ENCODE data around the gene BGN. TPM values are rescaled to one million over a fixed set of nuclear protein-coding genes. Genes with fewer than 3 reads are reported as not detected.

BGN gene
- polyA plus RNA-seq, 1 donor, result 95.3 TPM

GRCh38 chrX:153482376-153483015, 12.3 kb upstream of the BGN start:
- DNase-seq (ENCODE audit: low read depth), result no peak

DNA sequence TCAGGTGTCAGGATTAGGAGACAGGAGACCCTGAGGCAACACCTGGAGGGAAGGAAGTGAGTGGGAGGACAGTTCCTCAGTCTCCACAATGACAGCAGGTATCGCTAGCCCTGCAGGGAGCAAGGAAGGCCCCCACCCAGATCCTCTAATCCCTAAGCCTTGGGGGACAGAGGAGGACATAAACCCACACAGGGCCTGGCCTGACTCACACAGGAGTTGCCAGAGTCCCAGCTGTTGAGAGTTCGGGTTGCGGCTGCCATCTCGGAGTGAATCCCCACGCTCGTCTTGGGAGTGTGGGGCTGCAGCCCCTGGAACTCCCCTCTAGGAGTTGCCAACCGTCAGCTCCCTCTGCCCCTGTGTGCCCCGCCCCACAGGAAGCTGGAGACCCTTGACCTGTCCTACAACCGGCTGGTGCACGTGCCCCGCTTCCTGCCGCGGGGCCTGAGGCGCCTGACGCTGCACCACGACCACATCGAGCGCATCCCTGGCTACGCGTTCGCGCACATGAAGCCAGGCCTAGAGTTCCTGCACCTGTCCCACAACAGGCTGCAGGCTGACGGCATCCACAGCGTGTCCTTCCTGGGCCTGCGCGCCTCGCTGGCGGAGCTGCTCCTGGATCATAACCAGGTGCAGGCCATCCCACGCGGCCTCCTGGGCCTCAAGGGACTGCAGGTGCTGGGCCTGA, 9.2 kb upstream of the BGN start:
- DNase-seq (ENCODE audit: low read depth), result no peak

GRCh38 chrX:153486171-153486570, 8.6 kb upstream of the BGN start:
- DNase-seq (ENCODE audit: low read depth), result no peak

DNA sequence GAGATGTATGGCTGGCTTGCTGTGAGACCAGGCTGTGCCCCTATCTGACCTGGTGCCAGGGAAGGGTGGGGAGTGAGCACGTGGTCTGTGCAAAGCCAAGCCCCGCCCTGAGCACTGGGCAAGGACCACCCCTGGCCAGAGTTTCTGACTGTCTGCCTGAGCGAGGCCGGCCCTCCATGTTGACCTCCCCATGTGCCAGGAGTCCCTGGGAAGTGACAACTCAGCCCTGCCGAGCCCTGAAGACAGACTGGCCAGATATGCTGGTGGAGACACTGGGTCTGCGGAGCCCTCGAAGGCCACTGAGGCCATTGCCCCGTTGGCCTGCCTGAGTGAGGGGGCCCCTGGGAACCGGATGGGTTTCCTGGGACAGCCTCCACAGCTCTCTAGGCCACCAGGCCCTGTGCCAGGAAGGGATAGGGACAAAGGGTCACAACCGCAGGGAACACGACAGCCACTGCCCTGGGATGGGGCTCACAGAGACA, 7.1 kb upstream of the BGN start:
- no peak for DNase-seq (ENCODE audit: low read depth)

DNA sequence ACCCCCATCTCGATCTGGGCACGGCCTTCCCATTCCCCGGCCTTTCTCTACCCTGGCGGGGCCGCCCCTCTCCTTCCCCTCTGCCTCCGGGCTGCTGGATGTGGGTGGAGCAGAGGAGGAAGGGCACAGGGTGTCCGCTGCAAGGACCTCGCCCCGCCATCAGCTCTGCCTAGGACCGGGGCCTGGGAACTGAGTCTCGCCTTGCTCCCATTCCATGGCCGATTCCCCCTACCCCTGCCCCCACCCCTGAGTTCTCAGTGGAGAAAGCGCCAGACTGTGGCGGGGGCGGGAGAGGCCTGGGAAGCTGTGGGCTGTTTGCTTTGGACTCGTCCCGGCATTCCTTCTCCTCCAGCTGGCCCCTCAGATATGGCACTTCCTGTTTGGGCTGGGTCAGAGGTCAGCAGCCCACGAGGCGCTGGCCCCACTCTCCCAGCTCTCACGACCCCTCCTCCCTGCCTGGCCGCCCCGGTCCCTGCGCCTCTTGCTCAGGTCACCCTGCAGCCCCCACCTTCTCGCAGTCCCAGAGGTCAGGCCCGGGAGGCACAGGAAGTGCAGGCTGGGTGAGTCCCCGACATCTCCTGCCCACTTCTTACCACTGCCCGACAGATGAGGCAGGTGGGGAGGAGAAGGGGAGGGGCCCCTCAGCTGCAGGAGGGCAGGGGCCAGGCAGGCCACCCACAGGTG, 6.4 kb upstream of the BGN start:
- no peak for DNase-seq (ENCODE audit: low read depth)

DNA sequence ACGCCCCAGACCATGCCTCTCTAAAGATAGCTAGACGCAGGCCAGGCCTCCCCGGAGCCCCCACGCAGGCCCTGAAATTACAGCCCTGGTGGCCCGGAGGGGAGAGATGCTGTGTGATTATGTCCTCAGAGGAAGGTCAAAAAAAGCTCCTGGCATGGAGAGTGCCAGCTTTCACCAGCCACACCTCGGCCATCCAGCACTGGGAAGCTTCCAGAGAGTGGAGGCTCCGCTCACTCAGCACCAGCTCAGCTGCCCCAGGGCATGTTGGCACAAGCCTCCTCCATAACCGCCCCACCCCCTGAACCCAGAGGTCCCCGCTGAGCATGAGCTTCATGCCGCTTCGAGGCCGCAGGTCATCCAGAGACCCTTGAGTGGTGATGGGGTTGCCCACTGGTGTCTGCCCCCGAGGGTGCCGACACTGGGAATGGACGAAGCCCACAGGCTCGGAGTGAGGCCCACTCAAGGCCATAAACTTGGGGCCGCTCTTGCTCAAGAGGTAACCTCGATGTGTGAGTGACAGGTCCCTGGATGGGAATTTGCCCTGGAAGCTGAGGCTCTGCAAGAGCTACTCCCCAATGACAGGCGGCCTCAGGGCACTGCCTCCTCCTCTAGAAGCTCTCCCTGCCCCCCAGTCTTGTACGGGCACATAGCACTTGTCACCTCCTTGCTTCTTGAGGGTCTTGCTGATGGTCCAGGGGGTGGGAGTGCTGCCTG, 4.4 kb upstream of the BGN start:
- DNase-seq (ENCODE audit: low read depth), result no peak

DNA sequence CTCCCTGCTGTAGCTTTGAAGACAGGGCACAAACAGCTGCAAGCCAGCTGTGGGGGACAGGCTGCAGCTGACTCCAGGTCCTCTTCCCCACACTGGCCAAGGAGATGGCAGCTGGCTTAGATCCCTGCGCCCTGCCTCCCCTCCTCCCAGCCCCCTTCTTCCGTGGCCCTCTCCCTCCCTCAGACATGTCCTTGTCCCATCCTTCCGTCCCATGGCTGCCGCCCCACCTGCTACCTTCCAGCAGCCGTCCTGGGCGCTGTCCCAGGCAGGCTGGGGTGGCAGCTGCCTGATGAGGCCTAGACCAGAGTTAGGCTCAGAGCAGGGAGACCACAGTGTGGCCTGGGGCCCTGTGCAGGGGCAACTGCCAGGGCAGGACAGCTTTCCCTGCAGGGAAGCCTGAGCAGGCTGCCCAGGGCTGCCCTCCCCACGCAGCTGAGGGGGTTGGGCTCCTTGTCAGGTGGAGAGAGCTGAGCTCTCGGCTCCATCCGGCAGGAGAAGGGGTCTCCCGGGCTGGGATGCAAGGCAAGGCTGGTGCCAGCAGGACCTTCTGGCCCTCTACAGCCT, 3.3 kb upstream of the BGN start:
- no peak for DNase-seq (ENCODE audit: low read depth)

DNA sequence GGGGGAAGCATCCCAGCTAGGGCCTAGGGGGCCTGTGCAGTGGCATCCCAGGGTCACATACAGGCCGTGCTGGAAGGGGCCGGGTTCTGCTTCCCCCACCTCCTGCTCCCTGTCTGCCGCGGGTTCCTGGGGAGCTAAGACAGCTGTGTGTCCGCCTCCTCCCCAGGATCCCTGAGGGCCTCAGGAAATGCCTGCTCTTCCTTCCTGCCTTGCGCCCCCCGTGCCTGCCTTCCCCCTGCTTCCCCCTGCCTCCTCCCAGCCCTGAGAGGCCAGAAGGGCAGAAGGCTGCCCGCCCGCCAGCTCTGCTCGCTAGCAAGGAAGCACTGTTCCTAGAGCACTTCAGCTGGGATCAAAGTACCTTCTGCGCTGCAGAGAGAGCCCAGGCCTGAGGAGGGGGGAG, 2.9 kb upstream of the BGN start:
- DNase-seq (ENCODE audit: low read depth), result no peak

- DNase-seq (ENCODE audit: low read depth), result no peak
Measured at GRCh38 chrX:153492543-153492942, 2.2 kb upstream of the BGN start.

- DNase-seq (ENCODE audit: low read depth), result no peak
Measured at GRCh38 chrX:153493085-153493484, 1.7 kb upstream of the BGN start.

- DNase-seq (ENCODE audit: low read depth), result no peak
Measured at GRCh38 chrX:153494061-153494460, 719 bp upstream of the BGN start.

DNA sequence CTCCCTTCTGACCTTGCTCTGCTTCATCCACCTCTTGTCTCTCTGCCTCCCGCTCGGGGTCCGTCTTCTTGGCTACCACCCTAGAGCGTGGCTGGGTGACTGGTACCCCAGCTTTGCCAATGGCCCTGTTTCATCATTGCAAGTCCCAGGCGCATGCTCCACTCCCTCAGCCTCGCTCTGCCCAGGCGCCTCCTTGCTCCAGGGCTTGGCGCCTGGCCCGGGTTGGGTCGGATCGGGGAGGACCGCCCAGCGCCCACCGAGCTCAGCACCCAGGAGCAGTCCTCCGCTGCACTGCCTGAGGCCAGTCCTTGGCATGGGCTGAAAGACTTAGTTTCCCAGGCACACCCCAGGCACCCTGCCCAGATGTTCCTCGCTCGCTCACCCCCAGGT, 577 bp downstream of the BGN start:
- DNase-seq (ENCODE audit: low read depth), result no peak

- no peak for DNase-seq (ENCODE audit: low read depth)
Measured at GRCh38 chrX:153495903-153496589, 1.3 kb downstream of the BGN start.

DNA sequence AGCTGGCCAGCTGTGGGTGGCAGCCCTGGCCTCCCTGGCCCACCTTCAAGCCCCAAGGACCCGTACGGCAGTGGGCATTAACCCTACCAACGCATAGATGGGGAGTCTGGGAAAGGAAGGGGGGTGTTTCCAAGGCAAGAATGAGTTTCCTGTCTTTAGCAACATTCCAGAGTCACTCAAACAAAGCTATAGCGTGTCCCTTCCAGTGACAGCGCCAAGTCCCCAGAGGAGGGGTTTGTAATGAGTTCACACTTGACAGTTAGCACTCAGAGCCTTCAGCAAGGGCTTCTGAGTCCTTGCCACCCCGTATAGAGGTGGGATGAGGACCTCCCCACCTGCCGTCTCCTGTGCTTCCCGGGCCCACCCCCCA, 1.8 kb downstream of the BGN start:
- no peak for DNase-seq (ENCODE audit: low read depth)

DNA sequence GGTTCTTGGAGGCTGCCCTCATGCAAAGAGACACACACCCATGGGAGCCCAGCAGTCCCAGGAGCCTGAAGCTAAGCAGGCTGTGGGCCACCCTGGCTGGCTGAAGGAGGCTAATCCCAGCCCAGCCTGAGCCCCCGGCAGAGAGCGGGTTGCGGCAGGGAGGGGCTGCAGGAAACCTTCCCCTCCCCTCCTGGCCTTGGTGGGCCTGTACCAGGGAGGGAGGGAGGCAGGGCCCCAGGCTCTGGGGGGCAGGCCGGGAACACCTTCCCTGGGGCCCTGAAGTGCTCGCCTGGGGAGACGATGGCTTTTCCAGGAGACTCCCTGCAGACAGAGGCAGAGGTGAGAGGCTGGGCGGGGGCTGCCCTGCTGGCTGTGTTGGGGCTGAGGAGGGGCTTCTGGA, 3.7 kb downstream of the BGN start:
- no peak for DNase-seq (ENCODE audit: low read depth)

- DNase-seq (ENCODE audit: low read depth), result no peak
Measured at GRCh38 chrX:153499341-153499740, 4.6 kb downstream of the BGN start.

DNA sequence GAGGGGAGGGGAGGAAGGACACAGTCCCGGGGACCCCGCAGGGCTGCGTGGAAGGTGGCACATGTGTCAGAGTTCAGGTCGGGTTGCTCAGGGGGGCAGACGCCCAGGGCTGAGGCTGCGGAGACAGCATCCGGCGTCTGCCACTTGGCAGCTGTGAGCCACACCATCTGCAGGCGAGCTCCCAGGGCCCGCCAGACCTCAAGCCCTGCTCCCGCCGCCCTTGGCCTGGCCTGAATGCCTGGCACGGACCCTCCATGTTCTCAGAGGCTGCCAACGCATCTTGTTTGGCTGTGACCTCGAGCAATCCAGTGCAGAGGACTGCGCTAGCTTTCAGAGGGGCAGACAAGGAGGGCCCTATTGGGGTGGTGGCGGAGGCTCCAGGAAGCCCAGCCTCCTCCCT, 5.1 kb downstream of the BGN start:
- DNase-seq (ENCODE audit: low read depth), result no peak

DNA sequence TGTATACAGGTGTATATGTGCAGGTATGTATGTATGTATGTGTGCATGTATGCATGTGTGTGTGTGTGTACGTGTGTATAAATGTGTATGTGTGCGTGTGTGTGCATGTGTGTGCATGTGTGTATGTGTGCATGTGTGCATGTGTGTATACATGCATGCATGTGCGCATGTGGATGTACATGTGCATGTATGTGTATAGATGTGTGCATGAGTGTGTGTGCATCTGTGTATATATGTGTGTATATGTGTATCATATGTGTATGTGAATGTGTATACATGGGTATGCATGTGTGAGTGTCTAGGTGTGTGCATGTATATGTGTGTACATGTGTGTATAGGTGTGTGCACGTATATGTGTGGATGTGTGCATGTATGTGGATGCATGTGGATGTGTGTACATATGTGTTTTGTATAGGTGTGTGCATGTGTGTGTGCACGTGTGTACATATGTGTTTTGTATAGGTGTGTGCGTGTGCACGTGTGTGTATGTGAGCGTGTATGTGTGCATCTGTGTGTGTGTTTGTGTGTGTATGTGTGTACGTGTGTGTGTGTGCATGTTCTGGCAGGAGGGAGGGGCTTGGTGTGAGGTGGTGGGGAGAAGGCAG, 6.0 kb downstream of the BGN start:
- no peak for DNase-seq (ENCODE audit: low read depth)

DNA sequence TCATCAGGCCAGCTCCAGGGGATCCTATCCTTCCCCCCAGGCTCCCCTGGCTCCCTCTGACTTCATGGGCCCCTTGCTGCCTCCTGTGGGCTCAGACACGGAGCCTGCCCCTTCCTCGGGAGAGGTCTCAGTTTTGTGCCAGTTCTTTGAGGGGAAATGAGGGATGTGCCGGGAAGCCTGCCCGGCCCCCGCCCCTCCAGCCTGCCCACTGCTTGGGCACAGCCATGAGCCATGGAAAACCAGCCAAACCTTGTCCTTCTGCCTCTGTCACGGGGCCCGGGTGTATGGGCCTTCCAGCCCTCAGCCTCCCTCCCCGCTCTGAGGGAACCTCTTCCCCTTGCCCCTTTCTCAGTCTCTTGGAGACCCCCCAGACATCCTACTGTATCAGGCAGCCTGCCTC, 6.8 kb downstream of the BGN start:
- no peak for DNase-seq (ENCODE audit: low read depth)

DNA sequence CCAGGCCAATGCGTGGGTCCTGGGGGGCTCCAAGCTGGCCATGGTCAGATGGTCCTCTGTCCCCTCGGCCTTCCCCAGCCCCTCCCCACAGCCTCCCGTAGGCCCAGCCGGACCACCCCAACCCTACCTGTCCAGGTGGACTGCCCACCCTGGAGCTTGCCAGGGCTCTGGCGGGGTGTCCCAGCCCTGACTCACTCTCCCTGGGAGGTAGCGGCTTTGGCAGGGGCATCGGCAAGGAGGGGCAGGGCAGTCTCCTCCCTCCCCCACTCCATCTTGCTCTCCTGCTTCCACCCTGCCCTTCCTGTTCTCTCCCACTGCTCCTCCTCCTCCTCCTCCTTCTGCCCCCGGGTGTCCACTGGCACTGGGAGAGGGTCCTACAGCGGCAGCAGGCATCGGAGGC, 7.4 kb downstream of the BGN start:
- no peak for DNase-seq (ENCODE audit: low read depth)

DNA sequence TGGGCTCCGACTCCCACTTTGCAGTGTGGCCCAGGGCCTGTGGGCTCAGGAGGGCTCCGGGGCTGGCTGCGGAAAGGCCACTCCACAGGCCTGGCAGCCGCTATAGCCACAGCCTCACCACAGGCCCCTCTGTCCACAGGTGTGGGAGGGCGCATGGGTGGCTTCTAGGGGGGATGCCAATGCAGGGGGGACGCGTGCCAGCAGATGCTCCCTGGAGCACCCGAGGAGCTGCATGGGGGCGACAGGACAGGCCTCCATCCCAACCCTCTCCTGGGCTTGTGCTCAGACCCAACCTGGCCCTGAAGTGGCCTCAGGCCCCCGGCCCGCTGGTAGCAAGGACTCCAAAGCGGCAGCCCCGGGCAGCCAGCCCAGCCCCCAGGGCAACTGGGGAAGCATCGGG, 8.0 kb downstream of the BGN start:
- DNase-seq (ENCODE audit: low read depth), result no peak
